ENCODE results near the gene URM1. TPM values are rescaled to one million over a fixed set of nuclear protein-coding genes. Genes with fewer than 3 reads are reported as not detected.

The URM1 gene
- total RNA-seq, 4 donors from 2014 or later = 20.5 to 46.8 (median 30.2) TPM

GRCh38 chr9:128392302-128393144 lies 21.3 kb downstream of the URM1 start:
- H3K4me3 ChIP-seq = no peak overlapping the region
- H3K4me1 ChIP-seq = peaks cover 0 to 13% (median 0%) of the 10 kb centered on the region in 3 donors
- H3K36me3 ChIP-seq = peaks cover 0 to 63% of the 10 kb centered on the region in 2 donors
- H3K27ac ChIP-seq = no peak overlapping the region
- no peaks in the 10 kb centered on the region for H3K9me3 ChIP-seq
- ATAC-seq = no peak
- no peak for TF ChIP-seq POLR2AphosphoS5 (IDR thresholded peaks at IDR 0.05)
- no peak for TF ChIP-seq CTCF (IDR thresholded peaks at IDR 0.05)
- no peak for TF ChIP-seq EP300 (IDR thresholded peaks at IDR 0.05)
- no peak for TF ChIP-seq POLR2A (IDR thresholded peaks at IDR 0.05)
- 40% methylated on average over 1 of the region's 88 CpGs; no CpG with 5 or more reads in 1 of the 2 donors for WGBS, 2 donors (ENCODE audit: low coverage in 1 of 2)
- peaks cover 70% of the 10 kb centered on the region for H3K27me3 ChIP-seq

DNA sequence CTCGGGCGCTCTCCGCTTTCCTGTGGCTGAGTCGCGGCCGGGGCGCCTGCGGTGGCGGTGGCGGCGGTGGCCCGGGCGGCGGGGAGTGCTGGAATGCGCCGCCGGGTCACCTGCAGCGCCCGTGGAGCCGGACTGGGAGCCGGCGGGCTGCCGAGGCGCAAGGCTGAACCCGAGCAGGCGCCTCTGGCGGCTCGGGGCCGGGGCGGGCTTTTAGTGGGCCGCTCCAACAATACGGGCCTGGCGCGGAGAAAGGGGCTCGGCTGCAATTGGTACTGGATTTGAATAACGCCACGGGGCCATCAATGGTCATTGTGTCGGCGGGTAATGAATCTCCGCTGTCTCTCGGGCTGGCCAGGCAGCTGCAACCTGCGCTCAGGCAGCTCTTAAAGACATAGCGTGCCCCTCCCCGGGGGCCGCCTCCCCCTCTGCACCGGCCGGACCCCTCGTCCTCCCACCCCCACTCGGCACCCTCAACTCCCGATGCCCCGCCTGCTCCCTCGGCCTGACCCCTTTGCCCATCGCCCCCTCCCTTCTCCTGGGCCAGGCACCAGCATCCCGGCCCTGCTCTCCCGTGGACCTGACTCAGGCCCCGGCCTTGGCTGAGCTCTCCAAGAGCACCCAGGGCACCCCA lies 22.1 kb downstream of the URM1 start:
- Histone ChIP-seq H3K9me3 (no peaks in the 10 kb centered on the region), H3K27me3 (peaks cover 78% of the 10 kb centered on the region), H3K36me3 (peaks cover 0 to 56% of the 10 kb centered on the region in 2 donors), H3K4me1 (peaks cover 0 to 13% (median 0%) of the 10 kb centered on the region in 3 donors), H3K4me3 (no peak overlapping the region), H3K27ac (no peak overlapping the region)
- WGBS, 2 donors (ENCODE audit: low coverage in 1 of 2) = 77% methylated on average over 4 of the region's 56 CpGs; no CpG with 5 or more reads in 1 of the 2 donors
- no peak for ATAC-seq
- TF ChIP-seq POLR2AphosphoS5 (IDR thresholded peaks at IDR 0.05) (no peak), EP300 (IDR thresholded peaks at IDR 0.05) (no peak)

- 0 to 60% methylated on average over 1 of the region's 7 CpGs for WGBS, 2 donors (ENCODE audit: low coverage in 1 of 2)
- Histone ChIP-seq H3K9me3 (no peaks in the 10 kb centered on the region), H3K27me3 (peaks cover 84% of the 10 kb centered on the region), H3K4me3 (no peak overlapping the region), H3K27ac (no peak overlapping the region), H3K4me1 (peaks cover 0 to 13% (median 0%) of the 10 kb centered on the region in 3 donors), H3K36me3 (peaks cover 0 to 48% of the 10 kb centered on the region in 2 donors)
- ATAC-seq = no peak
- TF ChIP-seq EP300 (IDR thresholded peaks at IDR 0.05) (no peak), POLR2A (IDR thresholded peaks at IDR 0.05) (no peak), POLR2AphosphoS5 (IDR thresholded peaks at IDR 0.05) (no peak), CTCF (IDR thresholded peaks at IDR 0.05) (no peak)
These were observed 22.8 kb downstream of the URM1 start for GRCh38 chr9:128393970-128394369.

DNA sequence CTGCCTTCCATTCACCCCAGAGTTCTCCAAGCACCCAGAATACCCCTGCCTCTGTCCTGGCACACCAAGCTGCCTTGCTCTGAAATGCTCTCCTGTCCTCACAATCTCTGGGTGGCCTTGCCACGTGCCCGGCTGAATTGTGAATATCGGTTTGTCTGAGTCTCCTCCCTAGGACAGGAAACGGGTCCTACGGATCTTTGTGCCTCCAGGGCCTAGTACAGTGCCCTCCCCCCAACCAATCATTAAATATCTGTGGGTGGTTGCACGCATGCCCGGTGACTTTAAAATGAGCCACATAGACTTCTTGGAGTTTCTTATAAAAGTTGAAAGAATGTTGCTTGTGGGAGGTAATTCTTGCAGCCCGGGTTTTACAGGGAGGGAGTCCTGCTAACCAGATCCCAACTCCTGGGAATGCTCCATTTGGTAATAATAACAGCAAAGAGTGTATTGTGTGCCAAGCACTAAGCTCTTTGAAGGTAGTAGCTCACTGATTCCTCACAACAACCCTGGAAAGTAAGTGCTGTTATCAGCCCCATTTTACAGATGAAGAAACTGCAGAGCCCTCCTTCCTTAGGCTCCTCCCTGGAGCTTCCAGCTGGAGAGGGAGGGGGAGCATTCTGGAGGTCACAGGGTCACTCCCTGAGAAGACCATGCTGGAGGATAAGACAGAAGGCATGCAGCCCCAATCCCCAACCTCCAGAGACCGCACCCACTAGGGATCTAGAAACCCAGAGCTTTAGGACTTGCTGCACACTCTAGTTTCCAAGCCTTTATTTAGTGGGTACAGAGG lies 23.4 kb downstream of the URM1 start:
- peaks cover 86% of the 10 kb centered on the region for H3K27me3 ChIP-seq
- no peak for ATAC-seq

More for the DNA sequence above, 23.4 kb downstream of the URM1 start:
- Histone ChIP-seq H3K4me3 (no peak overlapping the region), H3K36me3 (peaks cover 0 to 42% of the 10 kb centered on the region in 2 donors), H3K9me3 (no peaks in the 10 kb centered on the region), H3K4me1 (peaks cover 0 to 13% (median 0%) of the 10 kb centered on the region in 3 donors), H3K27ac (no peak overlapping the region)
- WGBS, 2 donors (ENCODE audit: low coverage in 1 of 2) = 44 to 70% methylated on average over 2 to 7 of the region's 9 CpGs
- TF ChIP-seq CTCF (IDR thresholded peaks at IDR 0.05) = no peak
- no peak for TF ChIP-seq POLR2AphosphoS5 (IDR thresholded peaks at IDR 0.05)
- no peak for TF ChIP-seq EP300 (IDR thresholded peaks at IDR 0.05)
- no peak for TF ChIP-seq POLR2A (IDR thresholded peaks at IDR 0.05)
